ENCODE data around the gene ZCCHC4. TPM values are rescaled to one million over a fixed set of nuclear protein-coding genes. Genes with fewer than 3 reads are reported as not detected.

ZCCHC4 gene
- total and polyA plus RNA-seq, 2 donors from 2014 or later: 4.3 to 8.4 TPM

GRCh38 chr4:25379591-25379990, 67.0 kb downstream of the ZCCHC4 start:
- Histone ChIP-seq H3K27me3 (ENCODE audit: control insufficient read depth, insufficient read depth, low read length) (no peaks in the 10 kb centered on the region), H3K9me3 (ENCODE audit: control insufficient read depth in 2 of 3, insufficient read depth in 1 of 3, low read length in 3 of 3) (peaks cover 0 to 2% (median 0%) of the 10 kb centered on the region in 3 donors), H3K9ac (ENCODE audit: low read length in 3 of 3) (no peak overlapping the region), H3K36me3 (ENCODE audit: control insufficient read depth in 2 of 3, insufficient read depth in 3 of 3, low read length in 3 of 3) (peaks cover 0 to 10% (median 8%) of the 10 kb centered on the region in 3 donors), H3K4me1 (ENCODE audit: control insufficient read depth in 2 of 3, insufficient read depth in 2 of 3, low read depth in 1 of 3, low read length in 3 of 3) (peaks cover 0 to 15% (median 10%) of the 10 kb centered on the region in 3 donors), H3K4me3 (ENCODE audit: low read length in 3 of 3) (no peak overlapping the region), H3K27ac (ENCODE audit: low read depth in 2 of 2, low read length in 2 of 2) (no peak overlapping the region)
- no peak for TF ChIP-seq CTCF (IDR thresholded peaks at IDR 0.05; ENCODE audit: borderline replicate concordance, extremely low read depth, insufficient read depth)
- FAIRE-seq: no peak
- no peak for DNase-seq
- intact Hi-C loops (cut with DNase I): no loop called here

GRCh38 chr4:25383647-25384046, 71.1 kb downstream of the ZCCHC4 start:
- intact Hi-C loops (cut with DNase I): no loop called here

GRCh38 chr4:25386926-25387325, 74.4 kb downstream of the ZCCHC4 start:
- Histone ChIP-seq H3K27me3 (ENCODE audit: control insufficient read depth, insufficient read depth, low read length) (no peaks in the 10 kb centered on the region), H3K36me3 (ENCODE audit: control insufficient read depth in 2 of 3, insufficient read depth in 3 of 3, low read length in 3 of 3) (peaks cover 5 to 31% (median 12%) of the 10 kb centered on the region in 3 donors), H3K9ac (ENCODE audit: low read length in 3 of 3) (no peak overlapping the region), H3K27ac (ENCODE audit: low read depth in 2 of 2, low read length in 2 of 2) (no peak overlapping the region), H3K9me3 (ENCODE audit: control insufficient read depth in 2 of 3, insufficient read depth in 1 of 3, low read length in 3 of 3) (no peaks in the 10 kb centered on the region), H3K4me3 (ENCODE audit: low read length in 3 of 3) (no peak overlapping the region), H3K4me1 (ENCODE audit: control insufficient read depth in 2 of 3, insufficient read depth in 2 of 3, low read depth in 1 of 3, low read length in 3 of 3) (no peaks in the 10 kb centered on the region)
- no peak for TF ChIP-seq CTCF (IDR thresholded peaks at IDR 0.05; ENCODE audit: borderline replicate concordance, extremely low read depth, insufficient read depth)
- DNase-seq (no peak), FAIRE-seq (no peak)
- intact Hi-C loops (cut with DNase I): no loop called here

More at GRCh38 chr4:25383647-25384046, 71.1 kb downstream of the ZCCHC4 start:
- H3K36me3 ChIP-seq (ENCODE audit: control insufficient read depth in 2 of 3, insufficient read depth in 3 of 3, low read length in 3 of 3): peaks cover 0 to 18% (median 11%) of the 10 kb centered on the region in 3 donors
- peaks cover 0 to 5% (median 4%) of the 10 kb centered on the region in 3 donors for H3K4me1 ChIP-seq (ENCODE audit: control insufficient read depth in 2 of 3, insufficient read depth in 2 of 3, low read depth in 1 of 3, low read length in 3 of 3)
- DNase-seq (no peak), FAIRE-seq (no peak)
- peaks cover 0 to 2% (median 0%) of the 10 kb centered on the region in 3 donors for H3K9me3 ChIP-seq (ENCODE audit: control insufficient read depth in 2 of 3, insufficient read depth in 1 of 3, low read length in 3 of 3)
- no peak overlapping the region for H3K27ac ChIP-seq (ENCODE audit: low read depth in 2 of 2, low read length in 2 of 2)
- H3K9ac ChIP-seq (ENCODE audit: low read length in 3 of 3): no peak overlapping the region
- H3K4me3 ChIP-seq (ENCODE audit: low read length in 3 of 3): no peak overlapping the region
- no peaks in the 10 kb centered on the region for H3K27me3 ChIP-seq (ENCODE audit: control insufficient read depth, insufficient read depth, low read length)
- no peak for TF ChIP-seq CTCF (IDR thresholded peaks at IDR 0.05; ENCODE audit: borderline replicate concordance, extremely low read depth, insufficient read depth)

- Histone ChIP-seq H3K4me1 (ENCODE audit: control insufficient read depth in 2 of 3, insufficient read depth in 2 of 3, low read depth in 1 of 3, low read length in 3 of 3) (no peaks in the 10 kb centered on the region), H3K4me3 (ENCODE audit: low read length in 3 of 3) (no peak overlapping the region), H3K9ac (ENCODE audit: low read length in 3 of 3) (no peak overlapping the region), H3K36me3 (ENCODE audit: control insufficient read depth in 2 of 3, insufficient read depth in 3 of 3, low read length in 3 of 3) (peaks cover 22 to 47% (median 29%) of the 10 kb centered on the region in 3 donors), H3K27me3 (ENCODE audit: control insufficient read depth, insufficient read depth, low read length) (no peaks in the 10 kb centered on the region), H3K9me3 (ENCODE audit: control insufficient read depth in 2 of 3, insufficient read depth in 1 of 3, low read length in 3 of 3) (no peaks in the 10 kb centered on the region), H3K27ac (ENCODE audit: low read depth in 2 of 2, low read length in 2 of 2) (no peak overlapping the region)
- FAIRE-seq (no peak), DNase-seq (no peak)
- no peak for TF ChIP-seq CTCF (IDR thresholded peaks at IDR 0.05; ENCODE audit: borderline replicate concordance, extremely low read depth, insufficient read depth)
- intact Hi-C loops (cut with DNase I): no loop called here
Measured at GRCh38 chr4:25397305-25397704, 84.7 kb downstream of the ZCCHC4 start.

Data from kidney (tissue), 14 donors.